SK-N-SH treated with all-trans-retinoic acid at 6 μM for 48 hours (cell line): ENCODE data around the gene GK2.

Source experiments
- BACH2 ChIP-seq: fragments of 250-450 bp; sonication (Bioruptor Pico); IDR thresholded peaks from 2 replicates; pipeline ENCODE4 v1.9.0; 2021; ENCODE audit warnings: mild to moderate bottlenecking, borderline replicate concordance
- ESRRG ChIP-seq: fragments of 250-450 bp; sonication (Bioruptor Pico); IDR thresholded peaks from 2 replicates; pipeline ENCODE4 v1.6.1; 2021; ENCODE audit warnings: mild to moderate bottlenecking
- PATZ1 ChIP-seq: fragments of 250-450 bp; sonication (Bioruptor Pico); IDR thresholded peaks from 2 replicates; pipeline ENCODE4 v1.8.0; 2020; ENCODE audit warnings: mild to moderate bottlenecking, moderate library complexity, borderline replicate concordance
- RARB ChIP-seq: fragments of 250-450 bp; sonication (Bioruptor Pico); IDR thresholded peaks from 2 replicates; pipeline ENCODE4 v1.8.0; 2021; ENCODE audit warnings: mild to moderate bottlenecking, moderate library complexity
- TCF4 ChIP-seq: fragments of 250-450 bp; sonication (Bioruptor Pico); IDR thresholded peaks from 2 replicates; pipeline ENCODE4 v1.8.0; 2021; ENCODE audit warnings: mild to moderate bottlenecking, moderate library complexity, borderline replicate concordance
- TOX ChIP-seq: fragments of 250-450 bp; sonication (Bioruptor Pico); IDR thresholded peaks from 2 replicates; pipeline ENCODE4 v1.8.0; 2021; ENCODE audit warnings: mild to moderate bottlenecking, moderate library complexity, borderline replicate concordance

- no peak for TF ChIP-seq PATZ1 (CRISPR knock-in tag)
- TF ChIP-seq BACH2 (CRISPR knock-in tag) = no peak
- TF ChIP-seq TOX = no peak
- no peak for TF ChIP-seq TCF4 (CRISPR knock-in tag)
- TF ChIP-seq ESRRG (CRISPR knock-in tag) = no peak
- no peak for TF ChIP-seq RARB (CRISPR knock-in tag)
Observed at GRCh38 chr4:79455216-79455615, 47.2 kb upstream of the GK2 start.
